AG08395 (cell line): ENCODE results near the gene SYNGR4.

Source experiments
- DNase-seq: peaks from one replicate; pipeline ENCODE4 v3.0.0; 2012; ENCODE audit warnings: mixed read lengths, low spot score

SYNGR4 gene

DNA sequence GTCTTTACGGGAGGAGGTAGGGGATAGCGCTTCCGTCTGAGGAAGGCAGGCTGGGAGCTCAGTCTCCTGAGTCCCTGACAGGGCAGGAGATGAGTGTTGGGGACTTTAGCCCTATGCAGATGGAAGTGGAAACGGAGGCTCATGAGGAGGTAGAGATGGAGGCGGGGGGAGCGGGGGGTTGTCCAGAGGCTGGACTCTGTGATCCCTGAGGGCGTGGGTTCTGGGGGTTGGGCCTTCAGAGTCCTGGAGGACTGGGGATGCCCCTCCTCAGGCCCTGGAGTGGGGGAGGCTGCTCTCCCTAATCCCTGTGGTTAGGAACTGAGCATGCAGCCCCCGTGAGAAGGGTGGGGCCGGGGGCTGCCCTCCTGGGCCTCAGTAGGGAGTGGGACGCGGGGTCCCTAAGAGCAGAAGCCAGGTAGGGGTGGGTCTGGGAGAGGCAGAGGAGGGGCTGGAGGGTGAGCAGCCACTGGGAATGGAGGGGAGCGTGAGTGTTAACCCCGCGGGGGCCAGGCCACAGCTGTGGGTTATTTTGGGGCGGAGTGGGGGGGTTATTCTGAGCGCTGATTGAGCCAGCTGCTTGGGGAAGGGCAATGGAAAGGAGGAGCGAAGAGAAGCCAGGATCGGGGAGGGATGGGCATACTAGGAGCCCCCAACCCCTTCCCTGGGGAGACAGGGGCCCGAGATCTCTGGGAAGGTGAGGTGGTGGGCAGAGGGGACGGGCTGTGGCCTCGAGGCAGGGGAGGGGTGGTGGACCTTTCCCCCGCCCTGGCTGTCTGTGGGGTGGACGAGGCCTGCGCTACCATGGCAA lies 32.1 kb downstream of the SYNGR4 start:
- no peak for DNase-seq

DNA sequence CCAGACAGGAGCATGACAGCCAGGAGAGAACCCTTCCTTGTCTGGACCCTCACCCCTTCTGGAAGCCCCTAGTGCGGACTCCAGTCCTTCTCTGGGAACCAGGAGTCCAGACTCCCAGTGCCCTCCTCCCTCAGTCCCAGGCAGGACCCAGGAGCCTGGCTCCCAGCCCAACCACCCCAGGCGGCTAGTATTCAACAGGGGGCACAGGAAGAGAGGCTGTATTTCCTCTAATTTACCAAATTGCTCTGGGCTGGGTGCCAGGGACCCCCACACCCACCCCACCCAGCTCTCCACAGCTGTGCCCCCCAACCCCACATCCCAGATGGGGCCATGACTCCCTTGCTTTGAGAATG lies 32.6 kb downstream of the SYNGR4 start:
- no peak for DNase-seq

DNA sequence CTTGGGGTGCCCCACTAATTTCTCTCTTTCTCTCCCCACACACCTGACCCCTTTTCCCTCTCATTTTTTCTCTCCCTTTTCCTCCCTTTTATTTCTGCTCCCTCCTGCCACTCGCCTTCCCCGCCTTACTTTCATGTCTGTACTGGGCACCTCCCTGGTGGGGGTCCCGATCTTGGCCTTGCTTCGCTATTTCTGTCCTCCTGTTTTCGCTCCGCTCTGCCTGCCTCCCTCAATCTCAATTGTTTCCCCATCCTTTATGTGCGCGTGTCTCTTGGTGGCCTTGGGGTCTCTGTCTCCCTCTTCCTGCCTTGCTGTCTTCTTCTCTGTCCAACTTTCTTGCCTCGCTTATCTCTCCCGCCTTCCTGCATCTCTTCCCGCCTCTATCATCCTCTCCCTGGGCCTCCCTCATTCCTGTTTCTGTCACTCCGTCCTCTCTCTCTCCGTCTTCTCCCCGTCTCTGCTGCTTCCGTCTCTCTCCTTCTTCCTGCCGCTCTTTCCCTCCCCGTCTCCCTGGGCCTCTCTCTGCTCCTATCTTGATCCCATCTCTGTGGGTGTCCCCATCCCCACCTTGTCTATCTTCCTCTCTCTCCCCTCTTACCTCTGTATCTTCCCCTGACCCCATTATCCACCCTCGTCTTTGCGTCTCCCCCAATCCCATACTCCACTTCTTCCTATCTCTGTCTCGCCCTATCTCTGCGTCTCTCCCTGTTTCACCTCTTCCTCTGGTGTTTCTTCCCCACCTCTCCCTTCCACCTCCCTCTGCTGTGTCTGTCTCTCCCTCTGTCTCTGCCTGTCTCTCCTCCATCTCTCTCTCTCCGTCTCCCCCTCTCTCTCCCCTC lies 33.3 kb downstream of the SYNGR4 start:
- no peak for DNase-seq

DNA sequence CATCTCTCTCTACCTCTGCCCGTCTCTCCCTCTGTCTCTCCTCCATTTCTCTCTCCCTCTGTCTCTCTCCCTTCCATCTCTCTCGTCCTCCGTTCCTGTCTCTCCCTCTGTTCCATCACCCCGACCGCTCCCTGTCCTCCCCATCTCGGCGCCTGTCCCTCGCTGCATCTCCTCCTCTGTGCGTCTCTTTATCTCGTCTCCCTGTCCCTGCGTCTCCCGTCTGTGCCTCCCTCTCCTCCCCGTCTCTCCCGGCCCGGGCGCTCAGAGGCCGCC lies 33.9 kb downstream of the SYNGR4 start:
- peak; percentile 23 for DNase-seq

DNA sequence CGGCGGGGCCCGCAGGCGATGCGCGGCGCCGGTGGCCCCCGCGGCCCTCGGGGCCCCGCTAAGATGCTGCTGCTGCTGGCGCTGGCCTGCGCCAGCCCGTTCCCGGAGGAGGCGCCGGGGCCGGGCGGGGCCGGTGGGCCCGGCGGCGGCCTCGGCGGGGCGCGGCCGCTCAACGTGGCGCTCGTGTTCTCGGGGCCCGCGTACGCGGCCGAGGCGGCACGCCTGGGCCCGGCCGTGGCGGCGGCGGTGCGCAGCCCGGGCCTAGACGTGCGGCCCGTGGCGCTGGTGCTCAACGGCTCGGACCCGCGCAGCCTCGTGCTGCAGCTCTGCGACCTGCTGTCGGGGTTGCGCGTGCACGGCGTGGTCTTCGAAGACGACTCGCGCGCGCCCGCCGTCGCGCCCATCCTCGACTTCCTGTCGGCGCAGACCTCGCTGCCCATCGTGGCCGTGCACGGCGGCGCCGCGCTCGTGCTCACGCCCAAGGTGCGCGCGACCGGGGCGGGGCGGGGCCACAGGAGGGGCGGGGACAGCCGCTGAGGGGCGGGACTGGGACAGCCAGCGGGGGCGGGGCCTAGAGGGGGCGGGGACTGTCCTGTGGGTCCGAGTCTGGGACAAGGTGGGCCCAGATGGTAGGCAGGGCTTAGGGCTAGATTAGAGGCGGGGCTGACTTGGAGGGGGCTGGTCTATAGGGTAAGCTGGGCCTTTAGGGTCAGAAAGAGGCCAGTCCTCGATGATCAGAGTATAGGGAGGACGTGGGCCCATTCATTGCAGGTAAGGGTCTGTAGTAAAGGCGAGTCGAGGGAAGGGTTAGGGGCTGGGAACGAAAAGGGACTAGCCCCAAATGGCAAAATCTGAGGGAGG lies 34.4 kb downstream of the SYNGR4 start:
- DNase-seq = peak; percentile 75

DNA sequence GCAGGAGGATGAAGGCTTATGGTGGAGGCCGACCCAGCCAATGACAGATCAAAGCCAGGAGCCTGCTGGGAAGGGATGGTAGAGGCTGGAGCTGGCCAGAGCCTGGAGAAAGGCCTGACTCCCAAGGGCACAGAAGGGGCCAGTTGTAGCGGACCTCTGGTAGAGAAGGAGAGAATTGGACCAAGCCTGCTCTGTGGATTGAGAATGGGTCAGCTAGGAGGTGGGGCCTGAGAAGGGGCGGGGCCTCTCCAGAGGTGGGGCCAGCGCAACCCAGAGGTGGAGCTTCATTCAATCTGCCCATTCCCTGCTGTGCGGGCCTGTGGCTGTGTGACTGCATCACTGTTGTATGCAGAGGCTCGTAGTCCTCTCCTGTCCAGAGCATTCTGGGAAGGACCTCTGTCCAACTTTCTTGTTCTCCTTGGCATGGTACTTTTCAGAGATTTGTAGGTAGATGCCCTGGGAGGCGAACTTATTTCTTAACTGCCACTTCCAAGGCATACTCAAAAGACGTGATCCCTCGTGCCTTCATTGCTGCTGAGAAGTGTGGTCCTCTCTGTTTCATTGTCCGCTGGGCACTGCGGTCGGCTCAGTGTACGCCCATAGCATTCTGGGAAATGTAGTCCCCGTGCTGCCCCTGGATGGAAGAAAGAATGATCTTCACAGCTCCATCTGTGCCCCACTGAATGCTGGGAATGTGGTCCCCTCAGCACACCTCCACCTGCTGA lies 36.0 kb downstream of the SYNGR4 start:
- peak; percentile 89 for DNase-seq

DNA sequence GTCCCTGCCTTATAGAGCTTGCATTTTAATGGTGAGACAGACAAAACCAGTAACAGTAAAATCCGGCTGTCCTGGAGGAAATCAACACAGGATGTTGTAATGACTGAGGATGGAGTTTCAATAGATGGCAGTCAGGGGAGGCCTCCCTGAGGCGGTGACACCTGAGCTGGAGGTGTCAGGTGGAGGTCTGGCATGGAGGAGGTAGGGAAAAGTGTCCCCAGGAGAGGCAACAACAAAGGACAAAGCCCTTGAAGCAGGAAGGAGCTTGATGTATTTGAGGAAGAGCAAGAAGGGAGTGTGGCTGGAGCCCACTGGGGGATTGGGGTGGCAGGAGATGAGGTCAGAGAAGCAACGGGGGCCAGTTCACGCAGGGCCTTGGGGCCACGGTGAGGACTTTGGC lies 37.1 kb downstream of the SYNGR4 start:
- no peak for DNase-seq

DNA sequence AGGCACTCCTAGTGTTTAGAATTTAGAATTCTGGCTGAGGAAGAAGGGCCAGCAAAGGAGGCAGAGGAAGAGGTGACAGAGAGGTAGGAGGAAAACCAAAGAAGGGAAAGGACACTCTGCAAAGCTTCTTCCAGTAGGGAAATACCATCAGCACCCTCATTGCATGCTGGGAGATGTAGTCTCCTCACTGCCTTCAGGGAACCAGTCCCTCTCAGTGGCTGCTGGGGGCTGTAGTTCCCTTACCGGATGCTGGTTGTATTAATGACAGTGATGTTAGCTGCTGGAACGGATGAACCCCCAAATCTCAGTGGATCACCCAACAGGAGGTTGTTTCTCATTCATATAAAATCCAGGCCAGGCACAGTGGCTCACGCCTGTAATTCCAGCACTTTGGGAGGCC lies 39.4 kb downstream of the SYNGR4 start:
- peak; percentile 64 for DNase-seq

DNA sequence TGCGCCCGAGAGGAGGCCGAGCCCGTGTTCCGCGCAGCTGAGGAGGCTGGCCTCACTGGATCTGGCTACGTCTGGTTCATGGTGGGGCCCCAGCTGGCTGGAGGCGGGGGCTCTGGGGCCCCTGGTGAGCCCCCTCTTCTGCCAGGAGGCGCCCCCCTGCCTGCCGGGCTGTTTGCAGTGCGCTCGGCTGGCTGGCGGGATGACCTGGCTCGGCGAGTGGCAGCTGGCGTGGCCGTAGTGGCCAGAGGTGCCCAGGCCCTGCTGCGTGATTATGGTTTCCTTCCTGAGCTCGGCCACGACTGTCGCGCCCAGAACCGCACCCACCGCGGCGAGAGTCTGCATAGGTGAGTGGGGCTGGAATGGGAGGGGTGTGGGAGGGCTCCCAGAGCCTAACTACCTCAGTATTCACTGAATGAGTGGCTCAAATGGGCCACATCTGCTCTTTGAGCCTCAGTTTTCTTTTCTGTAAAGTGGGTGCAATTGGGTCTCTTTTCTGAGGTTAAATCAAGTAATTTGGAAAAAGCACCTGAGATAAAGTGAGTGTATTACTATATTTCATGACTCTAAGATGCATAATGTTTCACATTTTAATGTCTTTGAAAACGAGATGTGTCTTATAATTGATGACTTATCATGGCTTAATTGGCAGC lies 41.0 kb downstream of the SYNGR4 start:
- no peak for DNase-seq

DNA sequence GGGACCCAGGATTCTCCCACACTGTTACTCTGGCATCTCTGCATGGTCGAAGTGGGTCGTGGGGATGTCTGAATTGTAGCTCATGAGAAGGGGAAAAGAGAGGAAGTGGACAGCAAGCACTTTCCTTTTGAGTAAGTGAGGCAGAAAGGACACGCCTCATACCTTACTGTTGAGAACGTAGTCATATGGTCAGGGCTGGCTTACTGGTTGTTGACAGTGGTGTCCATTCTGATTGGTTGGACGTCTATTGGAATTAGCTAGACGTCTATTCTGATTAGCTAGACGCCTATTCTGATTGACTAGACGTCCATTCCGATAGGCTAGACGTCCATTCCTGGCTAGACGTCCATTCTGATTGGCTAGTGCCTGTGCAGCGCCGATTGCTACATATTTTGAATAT lies 41.7 kb downstream of the SYNGR4 start:
- DNase-seq = no peak

DNA sequence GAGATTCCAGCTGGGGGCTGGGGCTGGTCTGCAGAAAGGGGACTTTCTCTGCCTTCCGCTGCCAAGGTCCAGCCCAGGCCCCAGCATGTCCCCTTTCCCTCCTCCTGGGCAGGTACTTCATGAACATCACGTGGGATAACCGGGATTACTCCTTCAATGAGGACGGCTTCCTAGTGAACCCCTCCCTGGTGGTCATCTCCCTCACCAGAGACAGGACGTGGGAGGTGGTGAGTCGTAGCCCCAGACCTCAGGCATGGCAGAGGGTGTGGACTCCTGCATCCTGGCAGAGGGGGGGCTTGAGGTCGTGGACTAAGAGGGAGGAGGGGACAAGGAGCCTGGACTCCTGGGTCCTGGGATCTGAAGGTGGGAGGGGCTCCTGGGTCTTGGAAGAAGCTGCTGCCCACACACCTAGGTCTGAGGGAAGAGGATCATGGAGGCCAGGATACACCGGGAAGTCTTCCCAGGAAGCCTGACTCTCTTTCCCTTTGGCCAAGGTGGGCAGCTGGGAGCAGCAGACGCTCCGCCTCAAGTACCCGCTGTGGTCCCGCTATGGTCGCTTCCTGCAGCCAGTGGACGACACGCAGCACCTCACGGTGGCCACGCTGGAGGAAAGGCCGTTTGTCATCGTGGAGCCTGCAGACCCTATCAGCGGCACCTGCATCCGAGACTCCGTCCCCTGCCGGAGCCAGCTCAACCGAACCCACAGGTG lies 49.9 kb downstream of the SYNGR4 start:
- DNase-seq = peak; percentile 32

DNA sequence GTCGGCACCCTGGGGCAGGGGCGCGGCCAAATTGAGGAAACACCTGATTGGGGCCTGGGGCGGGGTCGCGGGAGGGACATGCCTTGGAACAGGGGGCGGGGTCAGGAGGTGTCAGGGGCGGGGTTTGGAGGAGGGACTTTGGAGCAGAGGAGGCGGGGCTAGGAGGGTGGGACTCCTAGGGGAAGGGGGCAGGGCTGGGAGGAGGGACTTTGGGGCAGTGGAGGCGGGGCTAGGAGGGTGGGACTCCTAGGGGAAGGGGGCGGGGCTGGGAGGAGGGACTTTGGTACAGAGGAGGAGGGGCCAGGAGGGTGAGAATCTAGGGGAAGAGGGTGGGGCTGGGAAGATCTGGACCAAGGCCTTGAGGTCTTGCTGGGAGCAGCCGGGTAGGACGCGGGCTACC lies 51.2 kb downstream of the SYNGR4 start:
- peak; percentile 50 for DNase-seq

DNA sequence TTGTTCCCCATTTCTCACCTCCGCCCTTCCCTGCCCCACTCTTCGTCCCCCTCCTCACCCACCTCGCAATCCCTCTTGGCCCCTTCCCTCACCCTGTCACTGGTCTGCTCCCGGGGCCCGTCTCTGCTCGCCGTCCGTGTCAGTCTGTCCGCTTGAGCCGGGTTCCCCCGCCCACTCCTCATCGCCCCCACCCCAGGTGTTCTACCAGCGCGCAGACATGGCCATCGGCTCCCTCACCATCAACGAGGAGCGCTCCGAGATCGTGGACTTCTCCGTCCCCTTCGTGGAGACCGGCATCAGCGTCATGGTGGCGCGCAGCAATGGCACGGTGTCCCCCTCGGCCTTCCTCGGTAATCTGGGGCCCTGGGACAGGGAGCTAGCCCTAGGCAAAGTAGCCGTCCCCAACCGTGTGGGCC lies 51.6 kb downstream of the SYNGR4 start:
- DNase-seq = no peak

DNA sequence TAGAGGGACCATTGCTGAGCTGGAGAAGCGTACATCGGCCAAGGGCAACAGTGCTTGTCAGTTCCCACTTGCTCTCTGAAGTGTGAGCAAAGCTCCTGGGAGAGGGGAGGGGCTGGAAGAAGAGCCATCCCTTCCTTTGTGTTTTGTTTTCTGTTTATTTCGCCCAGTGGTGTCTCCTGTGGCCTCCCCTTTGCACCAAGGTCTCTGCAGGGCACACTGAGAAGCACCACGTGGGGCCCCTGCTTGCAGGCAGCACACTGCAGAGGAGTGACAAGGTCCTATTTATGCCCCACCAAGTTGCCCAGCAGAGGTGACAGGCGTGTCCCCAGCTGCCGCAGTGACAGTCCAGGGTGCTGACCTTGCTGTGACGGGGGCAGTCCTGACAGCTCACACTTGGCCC lies 53.3 kb downstream of the SYNGR4 start:
- no peak for DNase-seq

DNA sequence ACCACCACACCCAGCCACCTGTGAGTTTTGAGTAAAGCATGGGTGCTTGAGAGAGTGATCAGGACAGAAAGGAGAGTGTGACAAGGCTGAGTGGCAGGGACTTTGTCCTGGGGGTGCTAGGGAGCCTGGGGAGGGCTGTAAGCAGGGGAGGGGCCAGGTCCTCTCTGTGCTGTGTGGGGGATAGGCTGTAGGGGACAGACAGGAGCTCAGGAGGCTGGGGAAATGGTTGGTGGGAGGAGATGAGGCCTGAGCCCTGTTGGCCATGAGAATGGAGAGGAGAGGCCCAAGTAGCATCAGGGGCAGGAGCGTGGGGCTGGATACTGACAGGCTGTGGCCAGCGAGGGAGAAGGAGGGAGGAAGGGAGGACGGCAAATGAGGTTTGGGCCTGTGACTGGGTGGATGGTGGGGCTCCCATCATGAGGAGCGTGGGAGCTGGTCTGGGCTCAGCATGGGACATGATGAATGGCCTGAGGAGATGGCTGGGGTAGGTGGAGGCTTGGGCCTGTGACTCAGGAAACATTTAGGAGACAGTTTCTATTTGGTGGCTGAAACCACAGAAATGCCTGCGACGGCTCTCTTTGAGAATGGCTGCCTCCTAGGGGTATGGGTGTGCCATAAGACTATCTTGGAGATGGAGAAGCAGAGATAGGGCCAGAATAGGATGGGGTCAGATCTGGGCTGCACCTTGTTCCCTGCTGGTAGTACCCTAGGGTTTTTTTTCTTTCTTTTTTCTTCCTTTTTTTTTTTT lies 54.3 kb downstream of the SYNGR4 start:
- peak; percentile 34 for DNase-seq

DNA sequence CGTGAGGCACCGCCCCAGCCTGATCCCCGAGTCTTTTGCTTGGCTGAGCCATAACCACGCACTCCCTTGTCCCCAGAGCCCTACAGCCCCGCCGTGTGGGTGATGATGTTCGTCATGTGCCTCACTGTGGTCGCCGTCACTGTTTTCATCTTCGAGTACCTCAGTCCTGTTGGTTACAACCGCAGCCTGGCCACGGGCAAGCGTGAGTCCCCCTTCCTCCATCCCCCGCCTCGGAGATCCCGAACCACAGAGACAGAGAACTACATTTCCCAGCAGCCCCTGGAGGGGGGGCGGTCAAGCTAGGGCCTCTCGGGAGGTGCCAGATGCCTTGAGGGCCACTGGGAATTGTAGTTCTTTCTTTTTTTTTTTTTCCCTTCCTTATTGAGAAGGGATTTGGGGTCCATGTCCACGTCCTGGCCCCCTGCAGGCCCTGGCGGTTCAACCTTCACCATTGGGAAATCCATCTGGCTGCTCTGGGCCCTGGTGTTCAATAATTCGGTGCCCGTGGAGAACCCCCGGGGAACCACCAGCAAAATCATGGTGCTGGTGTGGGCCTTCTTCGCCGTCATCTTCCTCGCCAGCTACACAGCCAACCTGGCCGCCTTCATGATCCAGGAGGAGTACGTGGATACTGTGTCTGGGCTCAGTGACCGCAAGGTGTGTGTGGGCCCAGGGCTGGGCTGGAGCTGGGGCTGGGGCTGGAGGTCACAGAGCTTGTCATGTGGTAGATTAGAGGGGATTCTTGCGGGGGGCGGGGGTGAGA lies 55.2 kb downstream of the SYNGR4 start:
- peak; percentile 53 for DNase-seq

DNA sequence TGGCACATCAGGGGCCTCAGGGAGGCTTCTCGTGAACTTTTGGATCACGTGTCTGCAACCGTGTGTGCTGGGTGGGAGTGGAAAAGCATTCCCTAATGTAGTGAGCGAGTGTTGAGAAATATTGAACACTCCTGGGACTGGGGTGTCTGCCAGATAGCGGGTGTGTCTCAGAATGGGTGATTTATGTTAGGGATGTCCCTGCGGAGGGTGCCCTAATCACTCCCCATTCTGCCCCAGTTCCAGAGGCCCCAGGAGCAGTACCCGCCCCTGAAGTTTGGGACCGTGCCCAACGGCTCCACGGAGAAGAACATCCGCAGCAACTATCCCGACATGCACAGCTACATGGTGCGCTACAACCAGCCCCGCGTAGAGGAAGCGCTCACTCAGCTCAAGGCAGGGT lies 57.4 kb downstream of the SYNGR4 start:
- DNase-seq = no peak

DNA sequence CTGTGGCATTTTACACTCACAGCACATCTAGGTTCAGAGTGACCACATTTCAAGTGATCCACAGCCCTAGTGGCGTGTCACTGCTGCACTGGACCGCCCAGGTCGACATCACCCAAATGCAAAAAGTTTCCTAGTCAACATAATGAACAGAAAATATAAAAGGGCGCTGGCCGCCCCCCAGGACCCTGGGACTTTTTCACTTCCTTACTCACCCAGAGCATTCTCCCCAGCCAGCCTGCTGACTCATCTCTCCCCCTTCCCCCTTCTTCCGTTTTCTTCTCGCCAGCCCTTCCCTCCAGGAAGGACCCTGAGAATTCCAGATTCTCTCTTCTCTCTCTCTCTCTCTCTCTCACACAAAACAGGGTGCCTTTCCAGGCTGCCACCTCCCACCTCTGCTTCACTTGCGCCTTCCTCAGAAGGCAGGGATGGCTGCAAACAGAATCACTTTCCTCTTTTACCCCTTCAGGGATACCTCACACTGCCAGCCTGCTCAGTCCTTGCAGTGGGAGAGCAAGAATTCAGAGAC lies 60.6 kb downstream of the SYNGR4 start:
- DNase-seq = peak; percentile 54
